Stimulated activated CD8-positive, alpha-beta memory T cell treated with anti-CD3 and anti-CD28 coated beads, Interleukin-15, amount 100 ng/mL, for 4 hours (primary cell): Measurements from ENCODE around the gene SMAD7.

Experiments used
- DNase-seq, 2 donors: peaks; one replicate each; pipeline ENCODE4 v3.0.0-alpha.2; 2020; ENCODE audit warnings: low read depth in 2 of 2

SMAD7 gene

GRCh38 chr18:48950536-48951447, at the start of gene SMAD7:
Gene SMAD7 (minus strand): TSS chr18:48950965. CDS start chr18:48950424, 541 bp downstream.
- no peak for DNase-seq

- DNase-seq: no peak
These were observed 48.8 kb upstream of the SMAD7 start for GRCh38 chr18:48999569-48999968.

GRCh38 chr18:48997985-48998831, 47.4 kb upstream of the SMAD7 start:
- DNase-seq: no peak

GRCh38 chr18:48997681-48997984, 46.9 kb upstream of the SMAD7 start:
- no peak for DNase-seq

- DNase-seq: no peak
These were observed 46.2 kb upstream of the SMAD7 start for GRCh38 chr18:48996901-48997463.

- DNase-seq: no peak
These were observed 45.3 kb upstream of the SMAD7 start for GRCh38 chr18:48996041-48996440.

- DNase-seq: no peak
These were observed 44.4 kb upstream of the SMAD7 start for GRCh38 chr18:48994926-48995835.

GRCh38 chr18:48994044-48994651, 43.4 kb upstream of the SMAD7 start:
- no peak for DNase-seq

GRCh38 chr18:48993586-48993985, 42.8 kb upstream of the SMAD7 start:
- no peak for DNase-seq

GRCh38 chr18:48992791-48993555, 42.2 kb upstream of the SMAD7 start:
- no peak for DNase-seq

GRCh38 chr18:48992133-48992532, 41.4 kb upstream of the SMAD7 start:
- DNase-seq: no peak

- no peak for DNase-seq
These were observed 40.9 kb upstream of the SMAD7 start for GRCh38 chr18:48991676-48992075.

- no peak for DNase-seq
These were observed 40.5 kb upstream of the SMAD7 start for GRCh38 chr18:48991319-48991660.

- DNase-seq: no peak
These were observed 39.9 kb upstream of the SMAD7 start for GRCh38 chr18:48990481-48991318.

GRCh38 chr18:48989304-48990303, 38.8 kb upstream of the SMAD7 start:
- no peak for DNase-seq

GRCh38 chr18:48988508-48989303, 37.9 kb upstream of the SMAD7 start:
- no peak for DNase-seq

- DNase-seq: no peak
These were observed 37.1 kb upstream of the SMAD7 start for GRCh38 chr18:48987821-48988220.
